ENCODE measurements around the gene SCYGR1.
"Not testable (repeated sequence)": the region's sequence is repeated elsewhere in the genome, so short reads cannot be mapped to it uniquely, and the experiment has no call there.

- TF ChIP-seq CTCF, POLR2A (IDR thresholded peaks at IDR 0.05): not testable (repeated sequence)
These were observed at the start of gene SCYGR1 for GRCh38 chr2:227387583-227387982.

All from body of pancreas (tissue), 4 donors.